Medulla oblongata (tissue), 1 donor: ENCODE results near the gene SLC22A17.

Experiments used
- DNase-seq: peaks from one replicate; pipeline ENCODE4 v3.0.0-alpha.2; 2015; ENCODE audit errors: extremely low spot score

The SLC22A17 gene

DNA sequence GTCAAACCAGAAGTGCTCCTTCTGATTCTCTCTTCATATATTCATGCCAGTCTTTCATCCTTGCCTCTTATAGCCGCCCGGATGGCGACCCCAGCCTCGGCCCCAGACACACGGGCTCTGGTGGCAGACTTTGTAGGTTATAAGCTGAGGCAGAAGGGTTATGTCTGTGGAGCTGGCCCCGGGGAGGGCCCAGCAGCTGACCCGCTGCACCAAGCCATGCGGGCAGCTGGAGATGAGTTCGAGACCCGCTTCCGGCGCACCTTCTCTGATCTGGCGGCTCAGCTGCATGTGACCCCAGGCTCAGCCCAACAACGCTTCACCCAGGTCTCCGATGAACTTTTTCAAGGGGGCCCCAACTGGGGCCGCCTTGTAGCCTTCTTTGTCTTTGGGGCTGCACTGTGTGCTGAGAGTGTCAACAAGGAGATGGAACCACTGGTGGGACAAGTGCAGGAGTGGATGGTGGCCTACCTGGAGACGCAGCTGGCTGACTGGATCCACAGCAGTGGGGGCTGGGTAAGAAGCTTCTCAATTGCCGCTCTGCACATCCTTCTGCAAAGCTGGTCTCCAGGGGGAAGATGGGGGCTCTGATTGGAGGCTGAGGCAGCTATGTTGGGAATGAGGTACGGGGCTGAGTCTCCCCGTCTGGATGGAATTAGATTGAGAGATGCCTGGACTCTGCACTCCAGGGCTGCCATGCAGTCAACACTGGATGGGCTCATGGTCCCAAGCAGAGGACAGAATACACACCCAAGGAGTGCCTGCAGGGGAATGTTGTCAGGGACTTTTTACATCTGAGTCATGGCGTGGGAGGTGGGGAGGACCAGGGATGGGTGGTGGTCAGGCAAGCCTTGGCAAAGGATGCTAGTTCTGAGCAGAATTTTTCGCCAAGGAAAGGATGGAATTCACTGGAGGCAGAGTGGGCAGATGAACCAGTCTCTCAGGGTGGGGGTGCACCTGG, 44.7 kb downstream of the SLC22A17 start:
- no peak for DNase-seq

DNA sequence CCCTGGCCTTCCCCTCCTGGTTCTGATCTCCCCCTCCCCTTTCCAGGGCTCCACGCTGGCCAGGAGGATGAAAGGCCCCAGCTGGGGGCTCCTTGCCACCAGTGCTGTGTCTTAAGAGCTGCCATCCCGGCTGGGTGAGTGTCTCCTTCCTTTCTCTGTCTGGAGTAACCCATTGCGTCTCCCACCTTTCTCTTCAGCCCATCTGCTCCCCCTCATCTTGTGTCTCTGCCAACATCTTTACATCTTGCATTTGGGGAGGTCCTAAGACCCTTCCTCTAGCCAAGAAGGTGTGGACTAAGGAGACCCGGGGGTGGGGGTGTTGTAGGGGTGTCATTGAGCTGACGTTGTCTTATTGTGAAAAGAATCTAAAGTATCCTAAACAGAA, 45.5 kb downstream of the SLC22A17 start:
- peak; percentile 23 for DNase-seq

DNA sequence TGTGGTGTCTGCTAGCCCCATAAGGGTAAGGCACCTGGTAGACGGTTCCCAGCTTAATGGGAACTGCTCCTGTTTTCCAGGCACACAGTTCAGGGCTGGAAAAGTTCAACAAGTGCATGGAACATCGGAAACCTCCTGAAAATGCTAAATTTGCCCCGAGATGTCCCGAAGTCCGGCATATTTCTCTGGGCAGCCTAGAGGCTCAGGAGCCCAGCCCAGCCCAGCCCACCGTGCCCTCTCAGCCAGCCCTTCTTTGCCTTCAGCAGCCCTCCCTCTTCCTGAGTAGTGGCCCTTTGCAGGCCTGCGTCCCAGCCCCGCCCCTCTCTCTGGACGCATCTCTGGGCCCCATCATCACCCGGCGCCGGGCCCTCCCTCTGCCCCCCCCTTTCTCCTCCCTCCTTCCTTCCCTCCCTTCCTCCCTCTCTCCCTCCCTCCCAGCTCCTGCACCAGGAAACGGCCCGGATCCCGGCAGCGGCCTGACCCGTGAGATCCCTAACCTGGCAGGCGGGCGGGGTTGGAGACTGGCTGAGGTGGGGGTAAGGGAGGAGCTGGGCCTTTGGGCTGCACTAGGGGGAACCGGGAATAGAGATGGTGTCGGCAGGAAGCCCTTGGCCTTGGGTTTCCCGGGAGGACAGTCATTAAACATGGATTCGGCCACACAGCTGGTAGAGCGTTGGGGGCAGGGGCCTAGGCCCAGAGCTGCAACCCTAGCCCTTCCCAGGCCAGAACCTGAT, 46.1 kb downstream of the SLC22A17 start, which contains the start of gene BCL2L2:
BCL2L2 (plus strand) TSS at position 422 of the 734 bp plus-strand sequence. CDS start 935 bp downstream, outside the sequence.
- DNase-seq = peak; percentile 93

DNA sequence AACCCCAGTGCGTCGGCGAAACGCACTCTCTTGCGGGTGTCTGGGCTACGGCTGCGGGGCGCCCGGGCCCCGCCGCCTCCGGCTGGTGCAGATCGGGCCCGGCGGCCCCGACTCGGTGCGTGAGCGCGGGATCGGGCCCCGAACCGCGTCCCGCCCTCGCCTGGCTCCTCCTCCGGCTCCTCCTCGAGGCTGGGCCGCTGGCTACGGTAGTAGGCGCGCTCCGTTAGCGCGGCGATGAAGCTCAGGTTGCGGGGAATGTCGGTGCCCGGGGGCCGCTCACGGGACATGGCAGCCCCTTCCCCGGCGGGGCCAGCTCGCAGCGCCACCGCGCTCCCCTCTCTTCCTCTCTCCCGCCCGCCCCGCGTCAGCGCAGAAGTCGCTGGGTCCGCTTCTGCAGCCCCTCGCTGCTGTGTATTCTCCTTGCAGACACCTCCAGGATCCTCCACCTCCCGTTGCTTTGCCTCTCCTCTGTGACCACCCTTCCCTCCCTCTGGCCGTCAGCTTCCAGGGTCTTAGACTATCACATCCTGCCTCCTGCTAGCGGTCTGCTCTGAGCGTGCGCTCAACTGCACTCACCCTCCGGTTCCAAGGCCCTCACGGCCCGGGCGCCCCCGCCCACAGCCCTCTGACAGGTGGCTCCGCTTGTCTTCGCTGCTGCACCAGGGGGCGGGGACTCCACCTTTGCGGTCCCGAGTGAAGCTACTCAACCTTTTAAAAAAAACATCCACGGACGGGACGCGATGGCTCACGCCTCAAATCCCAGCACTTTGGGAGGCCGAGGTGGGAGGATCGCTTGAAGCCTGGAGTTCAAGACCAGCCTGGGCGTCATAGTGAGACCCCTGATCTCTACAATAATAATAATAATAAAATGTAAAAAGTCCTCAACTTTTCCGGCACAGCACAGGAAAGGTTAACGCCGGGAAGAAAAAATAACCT, 50.1 kb downstream of the SLC22A17 start, which contains the start of gene PPP1R3E:
PPP1R3E (minus strand) TSS at position 570 of the 936 bp plus-strand sequence; CDS start at position 287, 283 bp downstream.
- peak; percentile 58 for DNase-seq

DNA sequence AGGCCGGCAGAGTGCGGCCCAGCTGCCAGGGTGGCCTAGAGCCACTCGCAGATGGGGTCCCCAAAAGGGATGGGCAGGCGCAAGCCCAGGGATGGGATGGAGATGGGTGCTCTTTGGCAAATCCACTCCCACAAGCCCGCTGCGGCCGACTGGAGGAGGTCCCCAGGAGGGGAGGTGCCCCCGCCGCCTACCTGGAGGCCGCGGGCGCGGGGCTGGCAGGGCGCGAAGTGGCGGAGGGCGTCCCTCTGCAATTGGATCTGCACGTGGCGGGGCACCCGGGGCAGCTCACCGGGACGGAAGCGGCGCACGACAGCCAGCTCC, 50.8 kb downstream of the SLC22A17 start:
- no peak for DNase-seq

DNA sequence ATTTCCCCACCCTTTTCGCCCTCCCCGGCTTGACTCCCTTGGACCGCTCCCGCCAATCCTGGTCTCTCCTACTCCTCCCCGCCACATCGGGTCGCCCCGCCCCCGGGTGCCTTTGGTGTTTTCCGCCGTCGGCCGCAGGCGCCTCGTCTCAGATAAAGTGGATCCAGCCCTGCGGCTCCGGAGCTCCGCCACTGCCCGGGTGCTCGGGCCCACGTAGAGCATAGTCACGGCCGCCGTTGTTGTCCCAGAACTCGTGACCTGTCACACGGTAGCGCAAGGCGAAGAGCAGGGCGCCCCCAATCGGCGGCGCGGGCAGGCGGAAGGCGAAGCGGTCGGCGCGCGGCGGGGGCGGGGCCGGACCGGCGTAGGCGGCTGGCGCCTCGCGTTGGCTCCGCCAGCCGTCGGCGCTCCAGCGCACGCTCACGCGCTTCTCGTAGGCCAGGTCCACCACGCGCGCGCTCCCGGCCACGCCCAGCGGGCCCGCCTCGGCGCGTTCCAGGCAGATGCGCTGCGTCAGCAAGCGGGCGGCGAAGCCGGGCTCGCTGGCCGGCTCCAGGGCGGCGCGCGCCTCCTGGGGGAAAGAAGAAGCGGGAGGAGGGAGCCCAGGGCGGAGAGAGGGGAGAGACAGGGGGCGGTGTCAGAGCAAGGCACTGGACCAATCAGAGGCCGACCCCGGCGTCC, 51.3 kb downstream of the SLC22A17 start:
- peak; percentile 99 for DNase-seq

DNA sequence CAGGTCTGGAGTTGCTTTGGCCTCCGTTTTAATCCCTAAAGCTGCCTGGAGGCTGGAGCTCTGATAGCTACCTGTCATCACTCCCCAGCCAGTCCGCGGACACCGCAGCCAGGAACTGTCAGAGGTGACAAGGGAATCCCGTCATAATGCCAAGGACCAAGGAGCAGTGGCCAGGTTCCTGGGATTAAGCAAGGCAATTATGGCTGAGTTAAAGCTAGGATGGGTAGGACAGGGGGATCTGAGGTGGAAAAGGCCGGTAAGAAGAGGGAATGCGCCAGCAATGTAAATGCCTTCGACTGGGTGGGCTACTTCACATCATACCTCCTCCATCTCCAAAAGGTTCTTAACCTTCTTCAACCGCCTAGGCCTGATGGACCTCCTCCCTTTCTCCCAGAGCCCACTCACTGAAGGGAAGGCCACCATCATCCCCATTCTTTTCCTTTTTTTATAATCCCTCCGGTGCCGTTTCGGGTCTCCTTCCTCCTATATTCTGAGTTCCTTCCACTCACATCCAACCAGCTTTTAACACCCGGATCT, 51.9 kb downstream of the SLC22A17 start:
- DNase-seq = no peak

DNA sequence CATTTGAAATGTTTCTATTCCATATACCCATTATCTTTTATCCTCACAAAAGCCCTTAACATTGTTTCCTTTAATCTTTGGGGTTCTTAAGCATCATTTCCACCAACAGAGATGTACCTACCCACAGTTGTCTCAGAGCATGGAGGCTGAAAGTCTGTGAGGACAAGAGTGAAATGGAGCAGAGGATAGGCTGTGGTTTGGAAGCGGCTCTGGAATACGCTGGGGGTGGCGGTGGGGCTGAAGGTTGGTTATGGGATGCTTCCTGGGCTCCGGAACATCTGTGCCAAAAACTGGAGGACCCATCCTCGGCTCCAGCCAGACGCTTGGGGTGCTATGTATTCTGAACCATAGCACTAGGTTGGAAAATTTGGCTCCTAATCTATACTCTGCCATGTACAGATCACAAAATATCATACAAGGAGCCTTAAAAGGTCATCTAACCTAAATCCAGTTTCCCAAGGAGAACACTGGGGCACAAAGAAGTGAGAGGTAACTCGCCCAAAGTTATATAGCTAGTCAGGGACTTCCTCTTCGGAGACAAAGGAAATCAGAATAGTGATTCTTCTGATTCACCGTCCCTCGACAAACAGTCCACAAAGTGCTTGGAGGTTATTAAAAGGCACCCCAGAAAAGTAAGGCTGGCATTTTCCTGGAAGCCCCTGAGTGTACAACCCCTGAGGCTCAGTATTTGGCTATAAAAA, 52.6 kb downstream of the SLC22A17 start:
- DNase-seq = peak; percentile 49

DNA sequence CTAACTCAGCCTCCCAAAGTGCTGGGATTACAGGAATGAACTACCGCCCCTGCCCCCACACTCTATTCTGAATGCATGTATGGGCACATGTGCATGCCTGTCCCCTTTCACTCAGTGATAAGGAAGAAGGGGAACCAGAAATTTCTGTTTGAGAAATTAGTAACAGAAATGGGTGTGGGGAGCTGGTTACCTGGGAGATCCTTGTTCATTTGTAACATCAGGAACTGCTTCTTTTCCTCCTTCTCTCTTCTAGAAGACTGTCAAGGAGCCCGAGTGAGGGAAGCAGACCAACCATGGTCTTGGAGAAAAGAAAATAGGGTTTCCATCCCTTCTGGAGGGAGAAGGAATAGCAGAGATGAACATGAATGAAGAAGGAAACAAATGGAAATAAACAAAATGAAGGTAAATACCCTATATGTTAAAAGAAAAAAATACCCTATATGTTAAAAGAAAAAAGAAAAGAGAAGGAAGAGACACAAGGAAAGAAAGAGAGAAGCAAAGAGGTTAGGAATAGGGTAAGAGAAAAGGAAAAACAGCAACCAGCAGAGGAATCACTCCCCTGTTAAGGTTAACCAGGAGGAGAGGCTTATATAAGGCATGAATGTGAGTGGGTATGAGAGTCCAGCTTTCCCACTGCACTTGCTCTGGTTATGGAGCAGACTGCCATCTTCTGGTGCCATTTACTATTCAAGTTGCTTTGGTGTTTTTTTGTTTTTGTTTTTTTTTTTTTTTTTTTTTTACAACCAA, 53.3 kb downstream of the SLC22A17 start:
- DNase-seq = peak; percentile 86

DNA sequence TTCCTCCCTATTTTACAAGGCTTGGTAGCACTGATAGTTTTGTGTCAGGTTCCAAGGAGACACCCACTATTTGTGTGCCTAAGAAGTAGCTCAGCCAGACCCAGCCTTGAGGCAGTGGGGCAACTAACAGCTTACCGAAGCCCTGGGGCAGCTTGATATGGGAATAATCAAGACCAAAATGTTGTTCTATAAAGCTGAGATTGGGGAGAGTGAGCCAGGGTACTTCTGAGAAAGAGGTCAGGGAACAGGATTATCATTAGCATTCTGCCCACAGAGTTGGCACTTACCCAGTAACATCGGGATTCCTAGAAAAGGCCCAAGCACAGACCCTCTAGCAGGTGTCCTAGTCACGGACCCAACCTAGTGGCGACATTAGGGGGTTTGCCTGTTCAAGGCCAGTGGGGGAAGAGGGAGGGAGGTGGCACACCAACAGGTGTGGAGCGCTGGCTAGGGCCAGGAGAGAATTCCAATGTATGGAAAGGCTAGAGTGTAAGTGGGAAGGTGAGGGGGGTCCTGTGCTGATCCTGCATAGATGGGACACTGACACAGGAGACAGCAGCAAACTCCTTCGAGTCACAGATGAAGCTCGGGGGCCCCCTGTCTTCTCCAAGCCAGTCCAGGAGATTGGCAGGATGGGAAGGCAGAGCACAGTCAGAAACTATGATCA, 54.9 kb downstream of the SLC22A17 start:
- no peak for DNase-seq

DNA sequence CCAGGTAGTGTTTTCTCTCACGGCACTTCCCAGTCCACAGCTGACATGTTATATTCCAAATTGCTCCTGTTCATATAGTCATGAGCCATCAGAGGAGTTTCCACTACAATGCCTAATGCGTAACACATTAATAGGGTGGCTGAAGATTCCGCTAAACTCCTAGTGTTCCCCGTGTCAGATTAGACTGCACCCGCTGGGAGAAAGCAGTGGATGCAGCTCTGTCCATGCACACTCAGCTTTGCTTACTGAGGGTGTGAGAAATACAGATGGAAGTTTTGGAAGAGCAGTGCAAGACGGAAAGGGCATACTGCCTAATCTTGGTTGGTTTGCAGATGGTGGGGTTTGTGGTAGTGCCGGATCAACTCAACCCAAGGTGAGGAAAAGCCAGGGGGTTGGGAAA, 55.6 kb downstream of the SLC22A17 start:
- peak; percentile 17 for DNase-seq
